K562 (cell line): ENCODE results near the gene USB1. TPM values are rescaled to one million over a fixed set of nuclear protein-coding genes. Genes with fewer than 3 reads are reported as not detected.

Source experiments
- ATAC-seq: fragments of 200-7000 bp; cut with Tn5 transposase; 3 replicates; pipeline ENCODE4 v1.9.1; 2020; ENCODE audit warnings: moderate library complexity
- BruUV-seq: library from RNA; stranded (reverse); fragments of 400-500 nt; replicated peaks from 2 replicates; lab custom pipeline; 2021; lab: Mats Ljungman, UMichigan
- CTCF ChIA-PET: fragments of 300-600 bp; formaldehyde crosslinking; extraction: SDS; loops from one replicate; lab custom pipeline; 2021; ENCODE audit warnings: low intra/inter-chr PET ratio; lab: Yijun Ruan, JAX
- POLR2A ChIA-PET: fragments of 300-600, 350-650 bp; sonication (Branson Sonifier 250); formaldehyde crosslinking; extraction: SDS; loops from one replicate; lab custom pipeline; 2021; ENCODE audit warnings: antibody characterized with exemption, inconsistent platforms; lab: Yijun Ruan, JAX
- DNase-seq, 4 experiments: peaks; one replicate each; pipeline versions ENCODE4 v3.0.0 to v3.0.0-alpha.2; 2011 to 2018; ENCODE audit warnings: low spot score in 3 of 4, mixed read lengths in 3 of 4; ENCODE audit errors: extremely low read depth in 1 of 4
- FAIRE-seq: peaks from 2 replicates; lab custom pipeline; 2011; peaks lifted over from hg19 to GRCh38; lab: Jason Lieb, UNC
- H2AFZ ChIP-seq: 2 replicates; pipeline ENCODE4 v1.6.0; 2011; ENCODE audit warnings: low read depth, low read length, control low read depth, inconsistent platforms
- H3K27ac ChIP-seq: fragments of 200-600 bp; 3 replicates; pipeline ENCODE4 v1.8.0; 2011; ENCODE audit warnings: low read depth, mild to moderate bottlenecking, control low read depth, inconsistent platforms, low read length, moderate library complexity, mixed read lengths; ENCODE audit errors: extremely low read depth
- H3K27me3 ChIP-seq, 2 experiments: fragments of 300-600 bp in 1 of 2; 2 replicates in 1 of 2; 3 replicates in 1 of 2; pipeline versions ENCODE4 v1.6.0 to v1.8.0; 2011; ENCODE audit warnings: inconsistent platforms in 2 of 2, low read length in 2 of 2, mild to moderate bottlenecking in 1 of 2, mixed read lengths in 1 of 2, moderate library complexity in 1 of 2; ENCODE audit not compliant: control insufficient read depth in 2 of 2, insufficient read depth in 2 of 2
- H3K36me3 ChIP-seq: fragments of 300-600 bp; 3 replicates; pipeline ENCODE4 v1.8.0; 2011; ENCODE audit warnings: mild to moderate bottlenecking, low read length, inconsistent platforms; ENCODE audit not compliant: control insufficient read depth, insufficient read depth
- H3K4me1 ChIP-seq, 2 experiments: fragments of 200-600 bp in 1 of 2; replicated peaks in 1 of 2; 2 replicates in 1 of 2; 3 replicates in 1 of 2; pipeline versions ENCODE4 v1.5.1 to v1.8.0; 2011; ENCODE audit warnings: inconsistent platforms in 2 of 2, low read length in 2 of 2, mild to moderate bottlenecking in 1 of 2, mixed read lengths in 1 of 2, moderate library complexity in 1 of 2; ENCODE audit not compliant: control insufficient read depth in 2 of 2, insufficient read depth in 2 of 2
- H3K4me2 ChIP-seq: 2 replicates; pipeline ENCODE4 v1.6.1; 2011; ENCODE audit warnings: low read length, control low read depth, inconsistent platforms, mixed read lengths; ENCODE audit not compliant: insufficient read depth
- H3K4me3 ChIP-seq: fragments of 200-600 bp; sonication (generic), shearing (Covaris generic); 2 replicates; pipeline ENCODE4 v1.5.1; 2016; ENCODE audit warnings: control low read depth, inconsistent platforms
- H3K79me2 ChIP-seq: fragments of 200-600 bp; 3 replicates; pipeline ENCODE4 v1.8.0; 2011; ENCODE audit warnings: low read length, inconsistent platforms; ENCODE audit not compliant: control insufficient read depth, insufficient read depth
- H3K9ac ChIP-seq, 2 experiments: 2 replicates each; pipeline versions ENCODE4 v1.6.0 to v1.6.1; 2011; ENCODE audit warnings: low read depth in 2 of 2, low read length in 2 of 2, control low read depth in 1 of 2, inconsistent platforms in 1 of 2, mild to moderate bottlenecking in 1 of 2, mixed read lengths in 1 of 2; ENCODE audit not compliant: insufficient read depth in 1 of 2
- H3K9me1 ChIP-seq: one replicate; pipeline ENCODE4 v1.6.0; 2011; ENCODE audit warnings: inconsistent platforms, mild to moderate bottlenecking, low read length, moderate library complexity; ENCODE audit not compliant: control insufficient read depth, insufficient read depth
- H3K9me3 ChIP-seq: replicated peaks from 2 replicates; pipeline ENCODE4 v1.5.1; 2011; ENCODE audit warnings: low read depth, low read length, inconsistent platforms; ENCODE audit not compliant: control insufficient read depth, insufficient read depth
- H4K20me1 ChIP-seq: replicated peaks from 2 replicates; pipeline ENCODE4 v1.6.1; 2011; ENCODE audit warnings: low read length, inconsistent platforms, mixed read lengths; ENCODE audit not compliant: control insufficient read depth, insufficient read depth
- BCOR ChIP-seq: fragments of 450-650 bp; IDR thresholded peaks from 2 replicates; pipeline ENCODE4 v1.6.1; 2016
- CHD7 ChIP-seq: fragments of 200-600 bp; sonication (generic); IDR thresholded peaks from one replicate; pipeline ENCODE4 v1.6.1; 2012; ENCODE audit warnings: mild to moderate bottlenecking, low read depth, low read length, inconsistent platforms
- E2F3 ChIP-seq: fragments of 250-450 bp; sonication (Bioruptor Pico); IDR thresholded peaks from 2 replicates; pipeline ENCODE4 v1.4.0; 2020; ENCODE audit warnings: mild to moderate bottlenecking
- GMEB1 ChIP-seq: fragments of 250-450 bp; sonication (Bioruptor Pico); IDR thresholded peaks from 2 replicates; pipeline ENCODE4 v1.4.0; 2020; ENCODE audit warnings: mild to moderate bottlenecking
- NELFE ChIP-seq: IDR thresholded peaks from 2 replicates; pipeline ENCODE4 v1.6.1; 2011; ENCODE audit warnings: mild to moderate bottlenecking; ENCODE audit not compliant: insufficient read depth, insufficient read length
- NR0B1 ChIP-seq: fragments of 450-650 bp; IDR thresholded peaks from one replicate; pipeline ENCODE4 v1.6.1; 2018; ENCODE audit warnings: mild to moderate bottlenecking, moderate library complexity; ENCODE audit not compliant: partially characterized antibody
- TRIM28 ChIP-seq: fragments of 450-650 bp; IDR thresholded peaks from 2 replicates; pipeline ENCODE4 v1.6.1; 2017
- XRCC5 ChIP-seq: fragments of 200-400 bp; formaldehyde crosslinking; IDR thresholded peaks from 2 replicates; pipeline ENCODE4 v1.6.1; 2017; ENCODE audit warnings: low read depth, mild to moderate bottlenecking, low read length
- ZNF76 ChIP-seq: fragments of 250-450 bp; sonication (Bioruptor Pico); IDR thresholded peaks from 2 replicates; pipeline ENCODE4 v1.4.0; 2020; ENCODE audit warnings: mild to moderate bottlenecking, moderate library complexity, borderline replicate concordance
- WGBS: fragments of 100-300 bp; shearing (Covaris generic); methylation state at CpG from one replicate; pipeline ENCODE4 v1.1.6; 2016; ENCODE audit warnings: low coverage, mixed read lengths; ENCODE audit not compliant: insufficient coverage; ENCODE audit errors: missing lambda C conversion rate; 5-methylcytosine and 5-hydroxymethylcytosine counted together
- in situ Hi-C: fragments of 300-500 bp; cut with MboI; formaldehyde crosslinking; loops from 4 replicates; pipeline ENCODE4 v1.15.0; 2018; ENCODE audit warnings: inconsistent platforms, mixed read lengths
- intact Hi-C: fragments of 100-400 bp; cut with micrococcal nuclease; formaldehyde crosslinking; loops from 2 replicates; pipeline ENCODE4 v1.14.2; 2022
- polyA plus RNA-seq, 8 experiments: library from polyadenylated mRNA; depleted of rRNA in 4 of 8; stranded (reverse) in 5 of 8; unstranded in 3 of 8; fragments of >200 nt; fragmentation: Nextera tagmentation in 2 of 8; fragmentation: Illumina TruSeq in 1 of 8; extraction: Ambion mirVana in 2 of 8; extraction: Trizol in 1 of 8; gene quantifications; 2 replicates each; pipeline versions ENCODE4 v1.2.1 to v1.2.3, GENCODE V29; 2011 to 2014; ENCODE audit warnings: inconsistent platforms in 1 of 8, missing spikeins in 1 of 8
- total RNA-seq, 7 experiments: library from RNA; depleted of rRNA in 6 of 7; stranded (reverse); fragments of >200 nt in 6 of 7; fragmentation: Illumina TruSeq in 2 of 7; extraction: Trizol in 2 of 7; gene quantifications; 2 replicates each; pipeline versions ENCODE4 v1.2.1 to v1.2.3, GENCODE V29; 2011 to 2021; ENCODE audit warnings: low replicate concordance in 1 of 7

The USB1 gene
- total and polyA plus RNA-seq, 9 of the 15 experiments (the other 6 are each of a cell fraction or from before 2014, with no cell fraction given), result 11.6 to 73.6 (median 19.4) TPM

- no peak for DNase-seq
- Histone ChIP-seq H4K20me1 (no peaks in the 10 kb centered on the region), H2AFZ (no peak overlapping the region), H3K4me3 (no peak overlapping the region), H3K9ac (no peak overlapping the region; a peak in 1 of 4 replicates), H3K79me2 (no peaks in the 10 kb centered on the region), H3K27ac (no peak overlapping the region), H3K4me2 (no peak overlapping the region), H3K27me3 (no peaks in the 10 kb centered on the region), H3K4me1 (peaks cover 28 to 43% of the 10 kb centered on the region in 2 experiments), H3K9me3 (no peaks in the 10 kb centered on the region), H3K36me3 (no peaks in the 10 kb centered on the region), H3K9me1 (peaks cover 6% of the 10 kb centered on the region)
- intact Hi-C loops, result no loop called here
- in situ Hi-C loops, result no loop called here
- ATAC-seq, result no peak
- BruUV-seq, result no TSS peak
- no peak for FAIRE-seq
- WGBS, result 84% methylated on average over 11 of the region's 11 CpGs
- ChIA-PET POLR2A (no interaction called here), CTCF (no interaction called here)
- TF ChIP-seq TRIM28 (no peak), NELFE (no peak), E2F3 (CRISPR knock-in tag) (no peak), BCOR (no peak), CHD7 (no peak), NR0B1 (no peak), ZNF76 (CRISPR knock-in tag) (no peak), XRCC5 (no peak), GMEB1 (no peak)
Observed at GRCh38 chr16:57979006-57979585, 22.1 kb upstream of the USB1 start.
